ENCODE measurements around the gene TGFA. TPM values are rescaled to one million over a fixed set of nuclear protein-coding genes. Genes with fewer than 3 reads are reported as not detected.

The TGFA gene
- total RNA-seq, 1 experiment from 2014 or later = 1.7 TPM

DNA sequence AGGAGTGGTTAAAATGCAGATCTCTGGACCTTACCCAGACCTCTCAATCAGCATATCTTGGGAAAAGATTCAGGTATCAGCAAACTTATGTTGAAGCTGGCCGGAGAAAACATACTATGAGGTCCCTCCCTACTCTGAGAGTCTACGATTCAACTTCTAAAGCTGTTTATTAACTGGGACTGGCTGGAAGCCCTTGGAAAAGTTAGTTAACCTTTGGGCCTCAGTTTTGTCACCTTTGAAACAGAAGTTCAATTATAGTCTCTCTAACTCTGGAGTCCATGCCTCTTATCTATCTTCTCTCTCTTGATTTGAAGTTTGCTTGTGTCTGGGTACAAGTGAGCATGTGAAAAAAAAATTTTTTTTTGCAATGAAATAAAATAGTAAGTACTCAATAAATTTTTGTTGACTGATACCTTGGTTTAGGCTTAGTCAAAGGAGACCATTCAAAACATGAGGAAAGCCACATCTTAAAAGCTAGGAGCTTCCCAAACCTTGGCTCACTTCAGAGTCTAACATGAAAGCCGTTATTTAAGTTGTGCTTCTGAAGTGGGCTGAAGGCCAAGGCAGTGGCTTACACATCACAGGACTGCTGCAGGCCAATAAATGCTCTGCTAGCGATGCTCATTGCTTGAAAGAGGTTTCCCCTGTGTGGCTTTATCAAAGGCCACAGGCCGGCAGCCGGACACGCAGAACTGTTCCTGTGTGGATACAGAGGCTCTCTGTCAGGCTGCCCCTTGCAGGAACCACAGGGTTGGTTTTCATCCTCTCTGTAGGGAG is 141.1 kb downstream of the TGFA start:
- Histone ChIP-seq H3K9me3 (ENCODE audit: control insufficient read depth, insufficient read depth, low read depth, low read length) (no peaks in the 10 kb centered on the region), H3K36me3 (ENCODE audit: control insufficient read depth, insufficient read depth, low read length) (no peaks in the 10 kb centered on the region; the same call in 1 of the 2 replicates), H3K27me3 (ENCODE audit: control insufficient read depth, insufficient read depth, low read length) (peaks cover 34% of the 10 kb centered on the region), H3K4me1 (ENCODE audit: control insufficient read depth, insufficient read depth, low read length) (no peaks in the 10 kb centered on the region), H3K27ac (ENCODE audit: low read length) (no peak overlapping the region), H3K4me3 (ENCODE audit: low read depth in 2 of 2, low read length in 2 of 2) (no peak overlapping the region)
- CTCF ChIA-PET = no interaction called here
- ATAC-seq (no peak), DNase-seq (ENCODE audit: low read depth, low spot score) (no peak)
- TF ChIP-seq, protein P1, sequence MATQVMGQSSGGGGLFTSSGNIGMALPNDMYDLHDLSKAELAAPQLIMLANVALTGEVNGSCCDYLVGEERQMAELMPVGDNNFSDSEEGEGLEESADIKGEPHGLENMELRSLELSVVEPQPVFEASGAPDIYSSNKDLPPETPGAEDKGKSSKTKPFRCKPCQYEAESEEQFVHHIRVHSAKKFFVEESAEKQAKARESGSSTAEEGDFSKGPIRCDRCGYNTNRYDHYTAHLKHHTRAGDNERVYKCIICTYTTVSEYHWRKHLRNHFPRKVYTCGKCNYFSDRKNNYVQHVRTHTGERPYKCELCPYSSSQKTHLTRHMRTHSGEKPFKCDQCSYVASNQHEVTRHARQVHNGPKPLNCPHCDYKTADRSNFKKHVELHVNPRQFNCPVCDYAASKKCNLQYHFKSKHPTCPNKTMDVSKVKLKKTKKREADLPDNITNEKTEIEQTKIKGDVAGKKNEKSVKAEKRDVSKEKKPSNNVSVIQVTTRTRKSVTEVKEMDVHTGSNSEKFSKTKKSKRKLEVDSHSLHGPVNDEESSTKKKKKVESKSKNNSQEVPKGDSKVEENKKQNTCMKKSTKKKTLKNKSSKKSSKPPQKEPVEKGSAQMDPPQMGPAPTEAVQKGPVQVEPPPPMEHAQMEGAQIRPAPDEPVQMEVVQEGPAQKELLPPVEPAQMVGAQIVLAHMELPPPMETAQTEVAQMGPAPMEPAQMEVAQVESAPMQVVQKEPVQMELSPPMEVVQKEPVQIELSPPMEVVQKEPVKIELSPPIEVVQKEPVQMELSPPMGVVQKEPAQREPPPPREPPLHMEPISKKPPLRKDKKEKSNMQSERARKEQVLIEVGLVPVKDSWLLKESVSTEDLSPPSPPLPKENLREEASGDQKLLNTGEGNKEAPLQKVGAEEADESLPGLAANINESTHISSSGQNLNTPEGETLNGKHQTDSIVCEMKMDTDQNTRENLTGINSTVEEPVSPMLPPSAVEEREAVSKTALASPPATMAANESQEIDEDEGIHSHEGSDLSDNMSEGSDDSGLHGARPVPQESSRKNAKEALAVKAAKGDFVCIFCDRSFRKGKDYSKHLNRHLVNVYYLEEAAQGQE (IDR thresholded peaks at IDR 0.05; ENCODE audit: insufficient read depth in 1 of 2, low read depth in 2 of 2, low read length in 1 of 2) = no peak
- no peak for TF ChIP-seq TCF7L2 (IDR thresholded peaks at IDR 0.05; ENCODE audit: low read depth, low read length)
- TF ChIP-seq, protein P2, sequence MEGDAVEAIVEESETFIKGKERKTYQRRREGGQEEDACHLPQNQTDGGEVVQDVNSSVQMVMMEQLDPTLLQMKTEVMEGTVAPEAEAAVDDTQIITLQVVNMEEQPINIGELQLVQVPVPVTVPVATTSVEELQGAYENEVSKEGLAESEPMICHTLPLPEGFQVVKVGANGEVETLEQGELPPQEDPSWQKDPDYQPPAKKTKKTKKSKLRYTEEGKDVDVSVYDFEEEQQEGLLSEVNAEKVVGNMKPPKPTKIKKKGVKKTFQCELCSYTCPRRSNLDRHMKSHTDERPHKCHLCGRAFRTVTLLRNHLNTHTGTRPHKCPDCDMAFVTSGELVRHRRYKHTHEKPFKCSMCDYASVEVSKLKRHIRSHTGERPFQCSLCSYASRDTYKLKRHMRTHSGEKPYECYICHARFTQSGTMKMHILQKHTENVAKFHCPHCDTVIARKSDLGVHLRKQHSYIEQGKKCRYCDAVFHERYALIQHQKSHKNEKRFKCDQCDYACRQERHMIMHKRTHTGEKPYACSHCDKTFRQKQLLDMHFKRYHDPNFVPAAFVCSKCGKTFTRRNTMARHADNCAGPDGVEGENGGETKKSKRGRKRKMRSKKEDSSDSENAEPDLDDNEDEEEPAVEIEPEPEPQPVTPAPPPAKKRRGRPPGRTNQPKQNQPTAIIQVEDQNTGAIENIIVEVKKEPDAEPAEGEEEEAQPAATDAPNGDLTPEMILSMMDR (IDR thresholded peaks at IDR 0.05) = no peak
- TF ChIP-seq SIN3A (IDR thresholded peaks at IDR 0.05; ENCODE audit: borderline replicate concordance, insufficient read depth, low read depth, low read length) = no peak
- no peak for TF ChIP-seq POLR2AphosphoS5 (IDR thresholded peaks at IDR 0.05; ENCODE audit: low read depth, low read length)
- in situ Hi-C loops (cut with HindIII; ENCODE audit: low pct_unique_long_range_greater_than_20kb, low sequenced_read_pairs) (no loop called here), intact Hi-C loops (cut with micrococcal nuclease; ENCODE audit: unreplicated experiment) (no loop called here)
- POLR2A ChIA-PET = interaction anchor here (0.6 kb wide), 1 partner anchor 79 kb away, joined by 3 read pairs; no protein-coding TSS in a partner anchor
- no TSS peak for BruUV-seq (replicated peaks)

DNA sequence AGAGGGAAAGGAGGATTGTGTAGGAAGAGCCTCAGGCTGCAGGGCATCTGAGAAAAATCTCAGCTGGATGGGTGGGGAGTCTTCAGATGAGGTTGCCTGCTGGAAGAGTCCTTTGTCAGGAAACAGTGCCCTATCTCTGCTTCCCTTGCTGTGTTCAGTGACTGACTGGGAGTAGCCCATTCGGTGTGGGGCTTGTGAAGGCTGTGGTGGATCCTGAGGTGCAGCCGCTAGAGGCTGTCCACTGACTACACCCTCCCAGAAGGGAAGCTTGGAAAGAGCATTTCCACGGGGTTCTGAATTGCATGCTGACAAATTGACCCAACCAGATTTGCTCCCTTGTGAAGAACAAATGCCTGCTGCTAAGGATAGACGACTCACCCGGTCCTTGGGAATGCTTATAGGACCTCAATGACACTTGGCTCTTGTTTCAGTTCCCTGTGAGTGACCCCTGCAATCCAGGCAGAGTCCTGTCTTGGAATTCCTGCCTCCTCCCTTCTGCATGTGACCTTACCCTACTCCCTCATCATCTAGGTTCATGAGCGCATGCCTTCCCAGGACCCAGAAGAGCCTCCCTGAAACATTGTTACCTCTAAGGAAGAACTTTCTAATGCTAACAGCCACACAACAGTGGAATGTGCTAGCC is 142.0 kb downstream of the TGFA start:
- H3K4me3 ChIP-seq (ENCODE audit: low read depth in 2 of 2, low read length in 2 of 2) = no peak overlapping the region
- POLR2A ChIA-PET = no interaction called here
- TF ChIP-seq, protein P2 (IDR thresholded peaks at IDR 0.05) = no peak
- no TSS peak for BruUV-seq (replicated peaks)
- no peaks in the 10 kb centered on the region for H3K4me1 ChIP-seq (ENCODE audit: control insufficient read depth, insufficient read depth, low read length)
- ATAC-seq (no peak), DNase-seq (ENCODE audit: low read depth, low spot score) (no peak)
- H3K27me3 ChIP-seq (ENCODE audit: control insufficient read depth, insufficient read depth, low read length) = peaks cover 27% of the 10 kb centered on the region
- no peak overlapping the region for H3K27ac ChIP-seq (ENCODE audit: low read length)
- no peaks in the 10 kb centered on the region; the same call in 1 of the 2 replicates for H3K36me3 ChIP-seq (ENCODE audit: control insufficient read depth, insufficient read depth, low read length)
- in situ Hi-C loops (cut with HindIII; ENCODE audit: low pct_unique_long_range_greater_than_20kb, low sequenced_read_pairs) (no loop called here), intact Hi-C loops (cut with micrococcal nuclease; ENCODE audit: unreplicated experiment) (no loop called here)
- CTCF ChIA-PET = no interaction called here
- no peaks in the 10 kb centered on the region for H3K9me3 ChIP-seq (ENCODE audit: control insufficient read depth, insufficient read depth, low read depth, low read length)
